HG03521 (cell line): ENCODE results near the gene HDAC4.

Experiments
- ATAC-seq: cut with Tn5 transposase; IDR thresholded peaks from one replicate; pipeline ENCODE4 v1.9.1; 2021; ENCODE audit warnings: mild to moderate bottlenecking, moderate library complexity; ENCODE audit not compliant: unreplicated experiment

The HDAC4 gene

GRCh38 chr2:239211396-239212094 is 189.3 kb downstream of the HDAC4 start:
- ATAC-seq = no peak

DNA sequence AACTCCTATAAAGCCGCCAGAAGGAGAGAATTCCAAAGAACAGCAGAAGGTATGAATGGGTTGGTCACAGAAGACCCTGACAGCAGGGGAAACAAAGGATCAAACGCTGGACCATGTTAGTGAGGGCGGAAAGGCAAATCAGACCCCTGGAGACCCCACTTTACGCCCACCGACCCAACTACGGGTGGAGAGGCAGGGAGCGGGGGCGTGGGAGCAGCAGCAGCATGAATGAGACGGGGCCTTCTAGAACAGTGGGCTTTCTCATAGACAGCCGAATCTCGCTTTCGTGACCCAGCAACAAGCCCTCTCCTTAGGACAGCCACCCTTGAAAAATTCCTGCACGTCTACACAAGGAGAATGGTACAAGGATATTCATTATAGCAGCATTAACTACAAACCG is 191.0 kb downstream of the HDAC4 start:
- ATAC-seq = no peak

GRCh38 chr2:239208465-239209180 is 192.2 kb downstream of the HDAC4 start:
- no peak for ATAC-seq

- no peak for ATAC-seq
Observed at GRCh38 chr2:239206851-239207250, 194.0 kb downstream of the HDAC4 start.

DNA sequence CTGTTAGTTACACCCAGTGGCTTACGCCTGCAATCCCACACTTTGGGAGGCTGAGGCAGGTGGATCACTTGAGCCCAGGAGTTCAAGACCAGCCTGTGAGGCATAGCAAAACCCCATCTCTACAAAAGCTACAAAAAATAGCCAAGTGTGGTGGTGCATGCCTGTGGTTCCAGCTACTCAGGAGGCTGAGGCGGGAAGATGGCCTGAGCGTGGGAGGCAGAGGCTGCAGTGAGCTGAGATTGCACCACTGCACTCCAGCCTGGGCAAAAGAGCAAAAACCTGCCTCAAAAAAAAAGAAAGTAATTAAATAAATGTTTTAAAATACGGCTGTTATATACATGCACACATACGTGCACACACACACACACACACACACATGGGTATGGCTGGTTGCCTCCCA is 194.8 kb downstream of the HDAC4 start:
- ATAC-seq = no peak

DNA sequence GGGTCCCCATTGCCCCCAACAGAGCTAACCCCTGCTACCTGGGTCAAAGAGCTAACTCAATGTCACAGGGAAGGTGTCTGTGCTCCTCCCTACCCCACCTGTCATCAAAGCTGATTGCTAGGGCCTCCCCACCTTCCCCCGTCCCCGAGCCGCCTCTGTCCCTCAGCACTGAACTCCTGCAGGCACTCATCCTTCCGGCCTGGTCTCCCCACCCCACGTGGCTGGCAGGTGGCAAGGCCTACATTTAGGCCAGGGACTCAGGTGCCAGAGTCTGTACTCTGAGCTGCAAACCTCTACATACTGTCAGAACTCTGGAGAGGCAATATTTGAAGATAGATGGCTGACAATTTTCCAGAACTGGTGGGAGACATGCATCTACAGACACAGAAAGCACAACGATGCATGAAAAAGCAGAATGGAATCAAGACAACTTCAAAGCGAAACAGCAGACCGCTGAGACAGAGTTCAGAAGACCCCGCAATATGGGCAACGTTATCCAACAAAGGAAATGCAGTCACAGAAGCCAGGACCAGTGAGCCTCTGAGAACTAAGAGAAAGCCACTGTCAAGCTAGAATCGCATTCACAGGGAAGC is 195.8 kb downstream of the HDAC4 start:
- ATAC-seq = no peak

DNA sequence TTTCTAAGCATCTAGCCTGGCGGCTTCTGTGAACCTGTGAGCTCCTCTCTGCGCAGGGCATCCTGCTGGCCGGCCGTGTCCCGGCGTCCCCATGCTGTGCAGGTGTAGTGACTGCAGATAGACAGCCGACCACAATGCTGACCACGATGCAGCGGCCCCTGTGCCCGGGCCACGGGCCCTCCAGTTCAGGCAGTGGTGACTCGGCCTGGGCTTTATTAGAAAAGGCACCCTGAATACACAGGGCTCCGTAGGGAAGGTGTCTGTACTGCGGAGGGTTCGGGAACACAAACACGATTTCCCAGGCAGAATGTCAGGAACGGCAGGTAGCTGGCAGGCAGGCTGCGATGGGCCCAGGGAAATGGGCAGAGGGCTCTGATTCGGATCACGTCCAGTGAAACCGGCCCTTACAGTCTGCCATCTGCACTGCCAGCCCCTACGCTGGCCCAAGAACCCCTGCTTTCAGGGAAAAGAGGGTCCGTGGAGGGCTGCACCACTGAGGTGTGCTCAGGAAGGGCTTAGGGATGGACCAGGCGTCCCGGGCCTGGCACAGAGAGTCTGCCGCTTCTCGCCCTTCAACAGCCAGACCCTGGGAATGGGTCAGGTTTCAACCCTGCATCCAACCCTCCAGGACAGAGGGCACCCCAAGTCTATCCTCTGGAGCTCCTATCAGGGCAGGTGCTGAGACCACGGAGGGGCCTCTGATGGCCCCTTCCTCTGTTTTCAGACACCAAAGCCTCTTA is 196.5 kb downstream of the HDAC4 start:
- no peak for ATAC-seq

- ATAC-seq = no peak
Observed at GRCh38 chr2:239203443-239204135, 197.2 kb downstream of the HDAC4 start.

DNA sequence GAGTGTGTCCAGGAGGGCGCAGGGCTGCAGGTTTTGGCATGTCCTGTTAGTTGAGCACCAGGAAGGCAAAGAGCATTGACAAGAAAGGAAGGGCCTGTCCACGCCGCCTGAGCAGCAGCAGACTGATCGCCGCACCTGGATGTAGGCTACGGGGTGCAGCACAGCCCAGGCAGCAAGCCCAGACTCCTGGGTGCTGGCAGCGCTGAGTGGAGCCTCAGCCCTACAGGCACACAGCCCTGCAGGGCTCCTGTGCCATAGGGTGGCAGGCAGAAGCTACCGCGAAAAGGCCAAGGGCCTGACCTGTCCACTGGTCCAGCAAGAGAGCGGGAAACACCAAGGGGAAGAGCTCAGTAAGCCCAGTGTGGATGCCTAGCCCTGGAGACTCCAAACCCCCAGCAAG is 198.0 kb downstream of the HDAC4 start:
- ATAC-seq = no peak

GRCh38 chr2:239202343-239202742 is 198.5 kb downstream of the HDAC4 start:
- no peak for ATAC-seq

DNA sequence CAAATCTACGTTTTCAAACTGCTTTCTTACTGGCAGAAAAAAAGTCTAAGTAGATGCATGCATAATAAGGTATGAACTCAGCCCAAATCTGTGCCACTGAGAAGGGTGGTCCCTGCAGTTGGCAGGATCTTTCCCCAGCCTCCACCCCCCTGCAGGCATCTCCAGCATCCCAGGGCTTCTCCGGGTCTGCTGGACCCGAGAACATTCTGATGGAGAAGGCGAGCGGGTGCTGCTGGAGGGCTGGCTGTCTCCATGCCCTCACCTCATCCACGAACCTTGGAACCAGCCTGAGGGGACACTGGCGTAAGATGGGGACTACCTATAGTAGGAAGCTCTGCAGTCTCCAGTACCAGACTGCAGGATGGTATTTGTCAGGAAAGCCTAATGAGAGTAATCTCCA is 198.9 kb downstream of the HDAC4 start:
- ATAC-seq = no peak

DNA sequence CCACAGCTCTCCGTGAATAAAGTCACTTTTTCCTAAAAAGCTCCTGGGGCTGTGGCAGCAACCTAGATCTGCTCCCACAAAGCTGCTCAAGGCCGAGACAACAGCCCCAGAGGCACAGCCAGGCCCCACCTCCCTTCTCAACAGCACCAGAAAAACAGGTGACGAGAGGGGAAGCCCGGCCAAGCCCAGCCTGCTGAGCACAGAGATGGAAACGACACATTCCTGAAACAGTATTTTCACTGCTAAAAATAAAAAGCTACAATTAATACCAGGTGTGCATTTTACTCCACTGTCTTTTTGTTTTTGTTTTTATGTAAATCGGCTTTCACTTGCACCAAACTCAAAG is 199.3 kb downstream of the HDAC4 start:
- no peak for ATAC-seq

DNA sequence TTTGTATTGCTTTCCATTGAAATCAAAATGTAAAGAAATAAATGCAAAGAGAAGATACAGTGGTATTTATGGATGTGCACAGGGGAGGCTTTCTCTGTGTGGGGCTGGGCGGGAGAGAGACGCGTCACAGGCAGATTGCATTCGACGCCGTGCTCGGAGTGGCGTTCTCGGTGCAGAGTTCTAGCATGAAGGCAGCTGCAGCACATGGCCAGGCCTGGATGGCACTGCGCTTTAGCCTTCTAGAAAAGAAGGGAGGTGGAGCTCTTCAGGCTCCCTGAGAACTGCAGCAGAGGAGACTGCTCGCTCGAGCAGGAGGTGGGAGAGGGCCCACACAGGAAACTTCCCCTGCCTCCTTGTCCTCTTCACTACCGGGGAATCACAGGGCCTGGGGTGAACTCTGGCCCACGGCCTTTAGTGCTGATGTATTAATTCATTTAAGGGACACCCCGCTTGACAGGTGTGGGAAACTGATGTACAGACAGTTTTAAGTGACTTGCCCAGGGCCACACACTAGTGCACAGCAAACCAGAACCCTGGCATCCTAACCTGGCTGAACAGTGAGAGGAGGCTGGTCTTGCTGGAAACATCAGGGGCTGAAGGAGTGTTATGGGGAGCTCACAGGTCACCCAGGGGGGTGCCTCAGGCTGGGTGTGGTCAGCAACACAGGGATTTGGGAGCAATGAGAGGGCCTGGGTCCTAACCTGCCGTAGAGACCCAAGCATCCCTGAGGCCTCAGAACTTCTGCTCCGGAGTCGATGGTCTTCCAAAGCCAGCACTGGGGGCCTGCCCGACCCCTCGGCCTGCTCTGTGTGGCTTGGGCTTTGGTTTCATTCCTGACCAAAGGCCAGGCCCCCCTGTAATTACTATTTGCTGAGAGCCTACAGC is 199.9 kb downstream of the HDAC4 start:
- ATAC-seq = no peak

DNA sequence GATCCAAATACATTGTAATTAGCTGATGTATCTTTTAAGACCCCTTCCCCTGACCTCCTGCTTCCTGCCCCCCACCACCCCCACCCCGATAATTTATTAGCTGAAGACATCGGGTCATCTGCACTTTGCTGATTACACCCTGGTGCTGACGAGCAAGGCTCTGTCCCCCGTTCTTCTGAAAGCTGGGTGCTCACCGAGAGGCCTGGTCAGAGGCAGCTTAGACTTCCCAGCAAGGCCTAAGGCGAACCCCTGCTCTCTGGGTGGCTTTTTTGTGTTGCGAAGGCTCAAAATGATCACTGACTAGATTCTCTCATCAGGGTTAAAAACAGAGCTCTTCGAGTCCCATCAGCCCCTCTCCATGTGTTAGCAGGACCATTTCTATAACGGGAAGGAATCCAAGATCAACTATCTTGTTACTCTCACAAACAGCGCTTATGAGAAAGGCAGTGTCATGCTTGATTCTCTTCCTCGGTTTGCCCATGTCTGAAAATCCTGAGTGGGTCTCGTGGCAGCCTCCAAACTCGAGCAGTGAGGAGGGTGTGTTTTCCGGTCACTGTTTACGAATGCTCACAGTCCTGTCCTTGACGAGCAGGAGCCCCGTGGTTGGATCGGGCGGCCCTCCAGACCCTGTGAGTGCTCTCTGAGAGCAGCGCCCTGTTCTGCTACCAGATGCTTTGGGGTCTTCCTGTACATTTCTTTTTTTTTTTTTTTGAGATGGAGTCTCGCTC is 201.6 kb downstream of the HDAC4 start:
- no peak for ATAC-seq

- no peak for ATAC-seq
Observed at GRCh38 chr2:239198221-239198620, 202.6 kb downstream of the HDAC4 start.

- no peak for ATAC-seq
Observed at GRCh38 chr2:239197146-239197545, 203.7 kb downstream of the HDAC4 start.

DNA sequence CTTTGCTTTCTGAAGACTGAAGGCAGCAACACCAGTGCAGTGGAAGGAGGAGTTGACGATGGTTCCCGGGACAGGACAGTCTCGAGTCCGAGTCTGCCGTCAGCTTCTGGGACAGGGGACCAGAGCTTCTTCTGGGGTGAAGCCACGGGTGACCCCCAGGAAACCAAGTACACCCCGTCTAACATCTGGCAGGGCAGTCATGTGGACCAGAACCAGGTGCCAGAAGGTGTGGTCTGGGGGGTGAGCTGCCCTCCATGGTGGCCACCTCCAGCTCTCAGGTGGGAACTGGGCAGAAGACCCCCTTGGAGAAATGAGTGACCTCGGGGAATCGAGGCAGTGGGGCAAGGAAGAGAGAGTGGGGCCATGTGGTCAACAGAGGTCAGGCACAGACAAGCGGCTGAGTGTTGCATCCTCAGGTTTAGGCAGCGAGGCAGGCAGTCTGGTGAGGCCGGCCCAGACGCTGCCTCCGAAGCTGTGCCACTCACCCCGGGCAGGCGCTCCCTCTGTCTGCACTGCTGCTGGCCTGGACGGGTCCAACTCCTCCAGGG is 204.3 kb downstream of the HDAC4 start:
- no peak for ATAC-seq

- no peak for ATAC-seq
Observed at GRCh38 chr2:239195992-239196391, 204.8 kb downstream of the HDAC4 start.

- ATAC-seq = no peak
Observed at GRCh38 chr2:239195318-239195871, 205.4 kb downstream of the HDAC4 start.
